ENCODE data around the gene MOB1A.

MOB1A gene

DNA sequence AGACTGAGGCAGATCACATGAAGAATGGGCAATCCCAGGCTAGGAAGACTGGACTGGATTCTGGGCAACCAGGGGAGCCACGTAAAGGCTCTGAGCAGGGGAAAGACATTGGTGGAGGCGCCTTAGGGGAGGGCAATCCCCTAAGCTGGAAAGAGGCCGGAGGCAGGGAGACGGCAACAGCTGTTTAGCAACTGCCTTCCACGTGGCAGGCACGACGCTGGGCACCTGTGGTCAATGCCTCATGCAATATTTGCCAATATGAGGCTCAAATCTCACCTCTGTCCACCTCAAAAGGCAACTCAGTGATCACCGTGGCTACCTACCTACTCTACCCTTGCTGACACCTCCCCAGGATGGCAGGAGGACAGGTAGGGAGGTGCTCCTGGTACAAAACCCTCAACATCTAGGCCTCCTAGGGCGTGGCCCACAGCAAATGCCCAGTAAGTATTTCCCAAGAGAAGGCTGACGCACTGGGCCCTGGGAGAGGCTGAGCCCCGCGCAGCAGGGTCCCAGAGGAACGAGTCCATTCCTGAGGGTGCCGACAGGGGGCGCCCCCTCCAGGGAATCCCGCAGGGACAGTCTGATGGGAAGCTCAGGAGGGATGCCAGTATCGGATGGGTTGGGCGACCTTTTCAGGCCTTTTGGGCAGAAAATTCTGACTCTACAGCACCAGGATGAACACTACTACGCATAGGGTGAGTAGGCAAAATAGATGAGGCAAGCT, 39.9 kb downstream of the MOB1A start:
- Histone ChIP-seq H3K79me2 (ENCODE audit: insufficient read depth, low read length) (peaks cover 16% of the 10 kb centered on the region), H3K4me3 (ENCODE audit: low read depth in 1 of 2, low read length in 2 of 2) (no peak overlapping the region), H4K20me1 (ENCODE audit: insufficient read depth, low read length) (peaks cover 19% of the 10 kb centered on the region), H2AFZ (ENCODE audit: low read depth, low read length) (no peak overlapping the region), H3K9ac (ENCODE audit: low read depth, low read length) (no peak overlapping the region), H3K36me3 (ENCODE audit: insufficient read depth, low read length) (peaks cover 51% of the 10 kb centered on the region), H3K27ac (ENCODE audit: low read length) (no peak overlapping the region), H3K27me3 (ENCODE audit: insufficient read depth, low read length, poor library complexity) (no peaks in the 10 kb centered on the region), H3K4me1 (ENCODE audit: insufficient read depth, low read length) (no peaks in the 10 kb centered on the region), H3K4me2 (ENCODE audit: insufficient read depth, low read length) (no peak overlapping the region), H3K9me3 (ENCODE audit: insufficient read depth, low read length, severe bottlenecking) (no peaks in the 10 kb centered on the region)
- TF ChIP-seq CTCF (IDR thresholded peaks at IDR 0.05; ENCODE audit: borderline replicate concordance, extremely low read depth, low read length, poor library complexity, severe bottlenecking) (peak; percentile 24), EZH2 (IDR thresholded peaks at IDR 0.05; ENCODE audit: borderline replicate concordance, low read depth, low read length, severe bottlenecking) (no peak)
- ATAC-seq (ENCODE audit: insufficient read depth, low read depth), result no peak
- no peak for DNase-seq

GRCh38 chr2:74137651-74138599, 40.8 kb downstream of the MOB1A start:
- DNase-seq (no peak), ATAC-seq (ENCODE audit: insufficient read depth, low read depth) (peak; percentile 27; the same call in 1 of the 3 replicates)
- no peak for TF ChIP-seq CTCF (IDR thresholded peaks at IDR 0.05; ENCODE audit: borderline replicate concordance, extremely low read depth, low read length, poor library complexity, severe bottlenecking)
- TF ChIP-seq EZH2 (IDR thresholded peaks at IDR 0.05; ENCODE audit: borderline replicate concordance, low read depth, low read length, severe bottlenecking), result no peak
- H2AFZ ChIP-seq (ENCODE audit: low read depth, low read length), result no peak overlapping the region
- H3K4me2 ChIP-seq (ENCODE audit: insufficient read depth, low read length), result no peak overlapping the region
- H3K4me3 ChIP-seq (ENCODE audit: low read depth in 1 of 2, low read length in 2 of 2), result no peak overlapping the region
- H3K9ac ChIP-seq (ENCODE audit: low read depth, low read length), result no peak overlapping the region
- H3K9me3 ChIP-seq (ENCODE audit: insufficient read depth, low read length, severe bottlenecking), result no peaks in the 10 kb centered on the region
- no peaks in the 10 kb centered on the region for H3K27me3 ChIP-seq (ENCODE audit: insufficient read depth, low read length, poor library complexity)
- peaks cover 56% of the 10 kb centered on the region for H3K36me3 ChIP-seq (ENCODE audit: insufficient read depth, low read length)
- H4K20me1 ChIP-seq (ENCODE audit: insufficient read depth, low read length), result peaks cover 19% of the 10 kb centered on the region
- peaks cover 16% of the 10 kb centered on the region for H3K79me2 ChIP-seq (ENCODE audit: insufficient read depth, low read length)
- no peaks in the 10 kb centered on the region for H3K4me1 ChIP-seq (ENCODE audit: insufficient read depth, low read length)
- no peak overlapping the region for H3K27ac ChIP-seq (ENCODE audit: low read length)

GRCh38 chr2:74131901-74132300, 46.8 kb downstream of the MOB1A start:
- Histone ChIP-seq H3K27ac (ENCODE audit: low read length) (no peak overlapping the region), H3K27me3 (ENCODE audit: insufficient read depth, low read length, poor library complexity) (no peaks in the 10 kb centered on the region), H3K9ac (ENCODE audit: low read depth, low read length) (no peak overlapping the region), H3K79me2 (ENCODE audit: insufficient read depth, low read length) (no peaks in the 10 kb centered on the region), H2AFZ (ENCODE audit: low read depth, low read length) (no peak overlapping the region), H3K4me3 (ENCODE audit: low read depth in 1 of 2, low read length in 2 of 2) (no peak overlapping the region), H3K9me3 (ENCODE audit: insufficient read depth, low read length, severe bottlenecking) (no peaks in the 10 kb centered on the region), H3K4me1 (ENCODE audit: insufficient read depth, low read length) (no peaks in the 10 kb centered on the region), H3K36me3 (ENCODE audit: insufficient read depth, low read length) (peaks cover 23% of the 10 kb centered on the region), H4K20me1 (ENCODE audit: insufficient read depth, low read length) (no peaks in the 10 kb centered on the region), H3K4me2 (ENCODE audit: insufficient read depth, low read length) (no peak overlapping the region)
- ATAC-seq (ENCODE audit: insufficient read depth, low read depth) (no peak), DNase-seq (no peak)
- TF ChIP-seq CTCF (IDR thresholded peaks at IDR 0.05; ENCODE audit: borderline replicate concordance, extremely low read depth, low read length, poor library complexity, severe bottlenecking) (no peak), EZH2 (IDR thresholded peaks at IDR 0.05; ENCODE audit: borderline replicate concordance, low read depth, low read length, severe bottlenecking) (no peak)

Measured in DND-41 (cell line).